Neural crest cell (in vitro differentiated cells): Measurements from ENCODE around the gene LCN1. TPM values are rescaled to one million over a fixed set of nuclear protein-coding genes. Genes with fewer than 3 reads are reported as not detected.

Source experiments
- DNase-seq: peaks from one replicate; pipeline ENCODE4 v3.0.0; 2021; ENCODE audit warnings: low read depth, mixed read lengths, low spot score
- H3K27ac Mint-ChIP-seq: one replicate; pipeline ENCODE4 v1.8.0; 2021; ENCODE audit warnings: mild to moderate bottlenecking, mixed read lengths; ENCODE audit not compliant: unreplicated experiment
- H3K27me3 Mint-ChIP-seq: 2 replicates; pipeline ENCODE4 v1.8.0; 2021; ENCODE audit warnings: low read depth, mild to moderate bottlenecking, mixed read lengths
- H3K36me3 Mint-ChIP-seq: 2 replicates; pipeline ENCODE4 v1.8.0; 2021; ENCODE audit warnings: low read depth, mild to moderate bottlenecking, mixed read lengths
- H3K4me1 Mint-ChIP-seq: 2 replicates; pipeline ENCODE4 v1.8.0; 2021; ENCODE audit warnings: mixed read lengths
- H3K4me3 Mint-ChIP-seq: one replicate; pipeline ENCODE4 v1.8.0; 2021; ENCODE audit warnings: mild to moderate bottlenecking, mixed read lengths
- H3K9me3 Mint-ChIP-seq: 2 replicates; pipeline ENCODE4 v1.8.0; 2021; ENCODE audit warnings: mixed read lengths
- CTCF ChIP-seq: fragments of 200-600 bp; sonication (generic); conservative IDR thresholded peaks from 2 replicates; pipeline ENCODE4 v1.5.0; 2021; ENCODE audit warnings: antibody characterized with exemption, mild to moderate bottlenecking
- total RNA-seq: library from RNA; stranded (reverse); gene quantifications from 2 replicates; pipeline ENCODE4 v1.2.1, GENCODE V29; 2021

LCN1 gene
- total RNA-seq, 1 donor from 2014 or later = not detected

- H3K27me3 Mint-ChIP-seq = no peaks in the 10 kb centered on the region
- H3K27ac Mint-ChIP-seq = no peak overlapping the region
- H3K36me3 Mint-ChIP-seq = no peaks in the 10 kb centered on the region
- H3K4me1 Mint-ChIP-seq = peaks cover 22% of the 10 kb centered on the region
- DNase-seq = no peak
- no peak for TF ChIP-seq CTCF
- peak overlapping the region; percentile 93 for H3K4me3 Mint-ChIP-seq
- H3K9me3 Mint-ChIP-seq = no peaks in the 10 kb centered on the region
These were observed 43.0 kb upstream of the LCN1 start for GRCh38 chr9:135478191-135478590.

GRCh38 chr9:135478829-135479468, 42.3 kb upstream of the LCN1 start:
- Mint-ChIP-seq H3K4me3 (peak overlapping the region; percentile 93), H3K36me3 (no peaks in the 10 kb centered on the region), H3K4me1 (peaks cover 22% of the 10 kb centered on the region), H3K9me3 (no peaks in the 10 kb centered on the region), H3K27ac (no peak overlapping the region), H3K27me3 (no peaks in the 10 kb centered on the region)
- TF ChIP-seq CTCF = peak; percentile 42
- peak; percentile 23 for DNase-seq

- Mint-ChIP-seq H3K27ac (no peak within 1 kb of the TSS), H3K9me3 (no peaks in the 10 kb centered on the region), H3K27me3 (no peaks in the 10 kb centered on the region), H3K4me1 (peaks cover 22% of the 10 kb centered on the region), H3K4me3 (peak within 1 kb of the TSS; percentile 93), H3K36me3 (no peaks in the 10 kb centered on the region)
- TF ChIP-seq CTCF = no peak
- peak; percentile 30 for DNase-seq
These were observed 41.7 kb upstream of the LCN1 start, which contains the start of gene PPP1R26 for GRCh38 chr9:135479469-135480052. PPP1R26 (plus strand) TSS chr9:135479782; CDS start chr9:135484511, 4,729 bp downstream.

DNA sequence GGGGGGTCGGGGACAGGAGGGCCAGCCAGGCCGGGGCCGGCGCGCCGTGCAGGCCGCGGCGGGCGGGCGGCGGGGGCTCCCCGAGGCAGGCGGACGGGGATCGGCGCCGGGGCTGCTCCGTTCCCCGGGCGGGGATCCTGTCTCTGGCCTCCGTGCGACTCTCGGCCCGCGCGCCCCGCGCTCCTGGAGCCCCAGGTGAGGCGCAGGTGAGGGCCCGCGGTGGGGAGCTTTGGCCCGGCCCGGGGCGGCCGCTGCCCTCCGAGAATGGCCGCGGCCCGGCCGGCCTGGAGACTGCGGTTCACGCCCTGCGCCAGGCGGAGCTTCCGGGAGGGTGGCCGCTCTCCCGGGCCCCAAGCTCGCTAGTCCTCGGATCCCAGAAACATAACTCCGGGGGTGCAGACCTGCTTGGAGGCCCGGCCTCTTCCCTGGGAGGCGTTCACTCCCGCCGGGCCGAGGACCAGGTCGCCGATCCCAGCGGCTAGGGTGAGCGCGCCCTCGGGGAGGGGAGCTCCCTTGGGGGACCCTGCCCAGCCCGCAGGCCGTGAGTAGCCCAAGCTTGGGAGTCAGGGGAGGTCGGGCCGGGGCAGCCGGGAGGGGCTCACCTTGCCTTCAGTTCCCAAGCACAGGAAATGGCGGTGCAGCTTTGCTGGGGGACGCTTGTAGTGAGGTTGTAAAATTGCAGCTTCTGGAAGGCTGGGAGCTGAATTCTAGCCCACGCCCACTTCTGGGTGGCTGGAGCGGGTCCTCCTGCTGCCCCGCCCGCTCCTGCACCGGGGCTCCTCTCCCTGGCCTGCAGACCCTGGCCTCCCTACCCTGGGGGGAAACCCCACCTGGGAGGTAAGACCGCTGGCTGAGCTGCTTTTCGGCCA, 40.9 kb upstream of the LCN1 start:
- no peak for TF ChIP-seq CTCF

DNA sequence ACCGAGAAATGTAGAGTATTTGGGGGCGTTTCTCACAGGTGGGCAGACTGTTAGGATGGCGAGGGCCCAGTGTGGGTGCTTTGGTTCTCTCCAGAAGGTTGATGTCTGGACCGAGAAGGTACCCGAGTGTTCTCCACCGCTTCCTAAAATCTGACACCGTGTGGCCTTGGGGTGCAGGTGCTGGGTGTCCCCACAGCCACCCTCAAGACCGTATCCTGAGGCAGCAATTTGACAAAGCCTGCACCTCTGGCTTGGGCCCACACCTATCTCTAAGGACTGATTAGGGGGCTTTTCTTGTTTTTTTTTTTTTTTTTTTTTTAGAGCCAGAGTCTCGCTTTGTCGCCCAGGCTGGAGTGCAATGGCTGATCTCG, 40.3 kb upstream of the LCN1 start:
- Mint-ChIP-seq H3K36me3 (no peaks in the 10 kb centered on the region), H3K27me3 (no peaks in the 10 kb centered on the region), H3K4me3 (peak overlapping the region; percentile 86), H3K9me3 (no peaks in the 10 kb centered on the region), H3K4me1 (peaks cover 19% of the 10 kb centered on the region), H3K27ac (no peak overlapping the region)
- DNase-seq = no peak
- TF ChIP-seq CTCF = no peak

More for the DNA sequence above, 40.9 kb upstream of the LCN1 start:
- Mint-ChIP-seq H3K27me3 (no peaks in the 10 kb centered on the region), H3K4me3 (peak overlapping the region; percentile 86), H3K4me1 (peaks cover 22% of the 10 kb centered on the region), H3K9me3 (no peaks in the 10 kb centered on the region), H3K27ac (no peak overlapping the region), H3K36me3 (no peaks in the 10 kb centered on the region)
- peak; percentile 15 for DNase-seq
